KBM-7 (cell line): ENCODE measurements around the gene ELAPOR1.

ENCODE experiments used
- DNase-seq: peaks from one replicate; pipeline ENCODE4 v3.0.0-alpha.2; 2015
- in situ Hi-C: fragments of 300-500 bp; cut with MboI; formaldehyde crosslinking; loops from 2 replicates; pipeline ENCODE4 v1.14.3; 2020; ENCODE audit warnings: low sequenced_read_pairs, low pct_unique_long_range_greater_than_20kb, mixed read lengths

ELAPOR1 gene

GRCh38 chr1:109094871-109095270 lies 19.0 kb upstream of the ELAPOR1 start:
- in situ Hi-C loops, result no loop called here
- DNase-seq, result no peak

GRCh38 chr1:109095631-109096030 lies 18.3 kb upstream of the ELAPOR1 start:
- in situ Hi-C loops, result no loop called here
- DNase-seq, result no peak

- in situ Hi-C loops, result no loop called here
- DNase-seq, result no peak
These were observed 17.8 kb upstream of the ELAPOR1 start for GRCh38 chr1:109096120-109096519.

GRCh38 chr1:109099938-109100773 lies 13.8 kb upstream of the ELAPOR1 start:
- in situ Hi-C loops, result no loop called here
- DNase-seq, result peak; percentile 98

GRCh38 chr1:109104364-109105151 lies 9.4 kb upstream of the ELAPOR1 start:
- in situ Hi-C loops, result no loop called here
- no peak for DNase-seq

GRCh38 chr1:109105881-109106280 lies 8.0 kb upstream of the ELAPOR1 start:
- DNase-seq, result peak; percentile 53
- in situ Hi-C loops, result no loop called here

- DNase-seq, result no peak
- in situ Hi-C loops, result no loop called here
These were observed 6.1 kb upstream of the ELAPOR1 start for GRCh38 chr1:109107785-109108184.

- no peak for DNase-seq
- in situ Hi-C loops, result no loop called here
These were observed 4.0 kb upstream of the ELAPOR1 start for GRCh38 chr1:109109906-109110305.

- in situ Hi-C loops, result no loop called here
- DNase-seq, result no peak
These were observed 2.4 kb upstream of the ELAPOR1 start for GRCh38 chr1:109111386-109112055.

- DNase-seq, result peak; percentile 74
- in situ Hi-C loops, result no loop called here
These were observed 1.8 kb upstream of the ELAPOR1 start for GRCh38 chr1:109112056-109112651.

GRCh38 chr1:109112652-109113285 lies 1.1 kb upstream of the ELAPOR1 start:
- DNase-seq, result peak; percentile 91

GRCh38 chr1:109114342-109114674 lies 393 bp downstream of the ELAPOR1 start:
- in situ Hi-C loops, result no loop called here
- DNase-seq, result no peak

More at GRCh38 chr1:109112652-109113285, 1.1 kb upstream of the ELAPOR1 start:
- in situ Hi-C loops, result no loop called here

- in situ Hi-C loops, result no loop called here
- no peak for DNase-seq
These were observed 1.8 kb downstream of the ELAPOR1 start for GRCh38 chr1:109115685-109116084.

- no peak for DNase-seq
- in situ Hi-C loops, result no loop called here
These were observed 2.4 kb downstream of the ELAPOR1 start for GRCh38 chr1:109116286-109116685.

- in situ Hi-C loops, result no loop called here
These were observed 4.2 kb downstream of the ELAPOR1 start for GRCh38 chr1:109118089-109118488.

GRCh38 chr1:109120356-109120755 lies 6.4 kb downstream of the ELAPOR1 start:
- in situ Hi-C loops, result no loop called here
- no peak for DNase-seq

More at GRCh38 chr1:109118089-109118488, 4.2 kb downstream of the ELAPOR1 start:
- no peak for DNase-seq

GRCh38 chr1:109131059-109131458 lies 17.1 kb downstream of the ELAPOR1 start:
- in situ Hi-C loops, result no loop called here

GRCh38 chr1:109131800-109132199 lies 17.9 kb downstream of the ELAPOR1 start:
- in situ Hi-C loops, result no loop called here
- DNase-seq, result no peak

More at GRCh38 chr1:109131059-109131458, 17.1 kb downstream of the ELAPOR1 start:
- no peak for DNase-seq
